ENCODE measurements around the gene PPT1. TPM values are rescaled to one million over a fixed set of nuclear protein-coding genes. Genes with fewer than 3 reads are reported as not detected.

The PPT1 gene
- polyA plus RNA-seq, 1 of the 3 experiments (the other 2 are of a cell fraction), result 26.0 TPM

- H3F3A ChIP-seq (replicated peaks; ENCODE audit: insufficient read depth), result peaks cover 25% of the 10 kb centered on the region
- H4K20me1 ChIP-seq (ENCODE audit: insufficient read depth), result peaks cover 75% of the 10 kb centered on the region
- POLR2A ChIA-PET, result no interaction called here
- H3K4me1 ChIP-seq (ENCODE audit: control insufficient read depth in 1 of 2, insufficient read depth in 2 of 2, low read depth in 1 of 2, low read length in 1 of 2), result peaks cover 0 to 26% of the 10 kb centered on the region in 2 experiments; a peak in 3 of 4 replicates
- DNase-seq, result no peak
- H2AFZ ChIP-seq (ENCODE audit: low read depth), result no peak overlapping the region
- H3K79me2 ChIP-seq (ENCODE audit: insufficient read depth), result peaks cover 100% of the 10 kb centered on the region
- peaks cover 47 to 54% of the 10 kb centered on the region in 2 experiments for H3K36me3 ChIP-seq (replicated peaks in 1 of 2; ENCODE audit: control insufficient read depth in 1 of 2, insufficient read depth in 2 of 2, low read length in 1 of 2)
- H3K27me3 ChIP-seq (ENCODE audit: insufficient read depth), result no peaks in the 10 kb centered on the region
- no peaks in the 10 kb centered on the region for H3K9me2 ChIP-seq
- H3K9ac ChIP-seq, result no peak overlapping the region
- CTCF ChIA-PET, result interaction anchor here (0.8 to 2.3 kb wide), 5 partner anchors 14 to 26 kb away, joined by 3 to 9 read pairs (median 3); no protein-coding TSS in a partner anchor
- no peak overlapping the region for H3K4me2 ChIP-seq
- H3K4me3 ChIP-seq (ENCODE audit: low read depth in 2 of 2, low read length in 1 of 2), result no peak overlapping the region
- TF ChIP-seq PBX3 (IDR thresholded peaks at IDR 0.05) (no peak), USF1 (IDR thresholded peaks at IDR 0.05; ENCODE audit: borderline replicate concordance, low read depth) (no peak), TAF1 (IDR thresholded peaks at IDR 0.05; ENCODE audit: borderline replicate concordance, low read depth, low read length) (no peak), MXI1 (IDR thresholded peaks at IDR 0.05; ENCODE audit: low read depth, low read length) (no peak), ELF1 (IDR thresholded peaks at IDR 0.05) (no peak), REST (IDR thresholded peaks at IDR 0.05; ENCODE audit: low read depth, low read length) (no peak), SMC3 (IDR thresholded peaks at IDR 0.05; ENCODE audit: low read depth, low read length) (no peak), FOSL2 (IDR thresholded peaks at IDR 0.05; ENCODE audit: borderline replicate concordance, low read depth) (no peak), FOXJ3 (CRISPR knock-in tag; IDR thresholded peaks at IDR 0.05) (no peak), FOXM1 (IDR thresholded peaks at IDR 0.05; ENCODE audit: low read depth) (no peak), EZH2phosphoT487 (IDR thresholded peaks at IDR 0.05; ENCODE audit: borderline replicate concordance, low read depth) (no peak), RXRA (IDR thresholded peaks at IDR 0.05; ENCODE audit: borderline replicate concordance, low read depth) (no peak), EP300 (IDR thresholded peaks at IDR 0.05; ENCODE audit: borderline replicate concordance in 1 of 2, low read depth in 1 of 2, low read length in 1 of 2) (no peak), MAX (IDR thresholded peaks at IDR 0.05; ENCODE audit: low read depth) (no peak)
- no peaks in the 10 kb centered on the region for H3K9me3 ChIP-seq
- WGBS (ENCODE audit: low lambda C conversion rate), result 94% methylated on average over 1 of the region's 1 CpG
- H3K27ac ChIP-seq (ENCODE audit: low read depth in 2 of 2, low read length in 1 of 2), result peak overlapping the region in 1 of 2 experiments; percentile 5; a peak in 1 of 4 replicates
These were observed 39.0 kb downstream of the PPT1 start for GRCh38 chr1:40058097-40058452.

Measured in SK-N-SH (cell line).